Vagina (tissue), 2 donors: ENCODE measurements around the gene AP2B1.

Source experiments
- POLR2A ChIP-seq, 2 donors: fragments of 450-650 bp; IDR thresholded peaks; one replicate each; pipeline ENCODE4 v1.6.1; 2017; ENCODE audit warnings: antibody characterized with exemption in 2 of 2, mild to moderate bottlenecking in 2 of 2, moderate library complexity in 2 of 2
- TF ChIP-seq, protein P1 (sequence below), 3 experiments: fragments of 450-650 bp in 2 of 3; fragments of 200-600 bp in 1 of 3; sonication (generic) in 1 of 3; IDR thresholded peaks; one replicate each; pipeline ENCODE4 v1.5.1; 2017 to 2019; ENCODE audit warnings: antibody characterized with exemption in 3 of 3, mild to moderate bottlenecking in 2 of 3, moderate library complexity in 2 of 3

DNA sequence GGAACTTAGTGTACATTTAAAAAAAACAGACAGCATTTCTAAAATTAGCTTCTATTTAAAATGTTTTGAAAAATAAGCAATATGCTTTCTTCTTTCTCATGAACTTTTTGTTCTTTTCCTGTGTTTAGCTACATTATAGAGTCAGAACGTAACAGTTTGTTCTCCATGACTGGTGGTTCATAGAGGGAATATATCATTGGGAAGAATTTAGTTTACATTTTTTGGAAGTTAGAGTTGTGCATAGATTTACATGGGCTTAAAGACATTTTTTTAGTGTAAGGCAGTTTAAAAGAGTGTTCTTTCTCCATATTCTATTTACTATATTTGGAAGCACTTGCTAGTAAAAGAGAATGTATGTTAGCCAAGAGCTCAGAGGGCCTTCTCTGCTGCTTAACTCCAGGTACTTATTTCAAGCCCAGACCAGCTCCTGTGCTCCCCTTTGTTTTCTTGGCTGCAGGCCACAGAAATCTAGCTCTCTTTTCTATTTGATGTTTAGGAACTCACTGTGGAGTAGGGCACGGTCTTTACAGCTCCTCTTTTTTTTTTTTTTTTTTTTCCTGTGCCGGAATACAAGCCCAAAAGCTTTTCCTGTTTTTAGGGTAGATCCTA lies 20.2 kb downstream of the AP2B1 start:
- TF ChIP-seq, protein P1, sequence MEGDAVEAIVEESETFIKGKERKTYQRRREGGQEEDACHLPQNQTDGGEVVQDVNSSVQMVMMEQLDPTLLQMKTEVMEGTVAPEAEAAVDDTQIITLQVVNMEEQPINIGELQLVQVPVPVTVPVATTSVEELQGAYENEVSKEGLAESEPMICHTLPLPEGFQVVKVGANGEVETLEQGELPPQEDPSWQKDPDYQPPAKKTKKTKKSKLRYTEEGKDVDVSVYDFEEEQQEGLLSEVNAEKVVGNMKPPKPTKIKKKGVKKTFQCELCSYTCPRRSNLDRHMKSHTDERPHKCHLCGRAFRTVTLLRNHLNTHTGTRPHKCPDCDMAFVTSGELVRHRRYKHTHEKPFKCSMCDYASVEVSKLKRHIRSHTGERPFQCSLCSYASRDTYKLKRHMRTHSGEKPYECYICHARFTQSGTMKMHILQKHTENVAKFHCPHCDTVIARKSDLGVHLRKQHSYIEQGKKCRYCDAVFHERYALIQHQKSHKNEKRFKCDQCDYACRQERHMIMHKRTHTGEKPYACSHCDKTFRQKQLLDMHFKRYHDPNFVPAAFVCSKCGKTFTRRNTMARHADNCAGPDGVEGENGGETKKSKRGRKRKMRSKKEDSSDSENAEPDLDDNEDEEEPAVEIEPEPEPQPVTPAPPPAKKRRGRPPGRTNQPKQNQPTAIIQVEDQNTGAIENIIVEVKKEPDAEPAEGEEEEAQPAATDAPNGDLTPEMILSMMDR (IDR thresholded peaks at IDR 0.05): no peak
- no peak for TF ChIP-seq POLR2A (IDR thresholded peaks at IDR 0.05)
